ENCODE measurements around the gene NCKAP5. TPM values are rescaled to one million over a fixed set of nuclear protein-coding genes. Genes with fewer than 3 reads are reported as not detected.

Gene NCKAP5
- total and polyA plus RNA-seq, 2 experiments from 2014 or later = 2.2 to 5.5 TPM

GRCh38 chr2:133193544-133194361 lies 374.5 kb downstream of the NCKAP5 start:
- WGBS (ENCODE audit: low lambda C conversion rate, missing lambda C conversion rate) = 83% methylated on average over 7 of the region's 7 CpGs
- no peak for TF ChIP-seq EZH2 (IDR thresholded peaks at IDR 0.05; ENCODE audit: borderline replicate concordance)
- no peak for TF ChIP-seq CTCF (IDR thresholded peaks at IDR 0.05; ENCODE audit: poor library complexity)
- no peak for TF ChIP-seq EZH2phosphoT487 (IDR thresholded peaks at IDR 0.05; ENCODE audit: low read depth, severe bottlenecking, unreplicated experiment)
- no peak for DNase-seq (ENCODE audit: low spot score)

GRCh38 chr2:133192028-133192427 lies 376.2 kb downstream of the NCKAP5 start:
- WGBS (ENCODE audit: low lambda C conversion rate, missing lambda C conversion rate) = 94% methylated on average over 3 of the region's 3 CpGs
- H3K9me3 ChIP-seq (ENCODE audit: low read depth) = no peaks in the 10 kb centered on the region
- TF ChIP-seq CTCF (IDR thresholded peaks at IDR 0.05; ENCODE audit: poor library complexity) (no peak), EZH2 (IDR thresholded peaks at IDR 0.05; ENCODE audit: borderline replicate concordance) (no peak), EZH2phosphoT487 (IDR thresholded peaks at IDR 0.05; ENCODE audit: low read depth, severe bottlenecking, unreplicated experiment) (no peak)

More at GRCh38 chr2:133193544-133194361, 374.5 kb downstream of the NCKAP5 start:
- peaks cover 4% of the 10 kb centered on the region for H3K4me1 ChIP-seq (ENCODE audit: insufficient read depth)
- no peak overlapping the region for H3K27ac ChIP-seq
- H3K9me3 ChIP-seq (ENCODE audit: low read depth) = no peaks in the 10 kb centered on the region
- no peaks in the 10 kb centered on the region for H3K79me2 ChIP-seq
- H4K20me1 ChIP-seq (ENCODE audit: insufficient read depth, poor library complexity, severe bottlenecking) = no peaks in the 10 kb centered on the region
- no peaks in the 10 kb centered on the region for H3K27me3 ChIP-seq
- H3K9me2 ChIP-seq (replicated peaks; ENCODE audit: insufficient read depth) = no peaks in the 10 kb centered on the region
- H2AFZ ChIP-seq = no peak overlapping the region
- H3K4me2 ChIP-seq = peak overlapping the region; percentile 13
- H3K36me3 ChIP-seq (replicated peaks; ENCODE audit: insufficient read depth, low read depth) = no peaks in the 10 kb centered on the region
- H3K4me3 ChIP-seq = no peak overlapping the region

GRCh38 chr2:133177196-133177595 lies 391.1 kb downstream of the NCKAP5 start:
- Histone ChIP-seq H3K9me2 (replicated peaks; ENCODE audit: insufficient read depth) (no peaks in the 10 kb centered on the region), H2AFZ (no peak overlapping the region), H3K27ac (no peak overlapping the region), H3K4me1 (ENCODE audit: insufficient read depth) (no peaks in the 10 kb centered on the region), H3K36me3 (replicated peaks; ENCODE audit: insufficient read depth, low read depth) (no peaks in the 10 kb centered on the region), H3K9me3 (ENCODE audit: low read depth) (no peaks in the 10 kb centered on the region), H3K79me2 (no peaks in the 10 kb centered on the region), H3K4me2 (no peak overlapping the region), H3K4me3 (no peak overlapping the region), H4K20me1 (ENCODE audit: insufficient read depth, poor library complexity, severe bottlenecking) (no peaks in the 10 kb centered on the region), H3K27me3 (no peaks in the 10 kb centered on the region)
- TF ChIP-seq EZH2 (IDR thresholded peaks at IDR 0.05; ENCODE audit: borderline replicate concordance) (no peak), EZH2phosphoT487 (IDR thresholded peaks at IDR 0.05; ENCODE audit: low read depth, severe bottlenecking, unreplicated experiment) (no peak), CTCF (IDR thresholded peaks at IDR 0.05; ENCODE audit: poor library complexity) (no peak)
- 89% methylated on average over 4 of the region's 4 CpGs for WGBS (ENCODE audit: low lambda C conversion rate, missing lambda C conversion rate)
- no peak for DNase-seq (ENCODE audit: low spot score)

More at GRCh38 chr2:133192028-133192427, 376.2 kb downstream of the NCKAP5 start:
- Histone ChIP-seq H4K20me1 (ENCODE audit: insufficient read depth, poor library complexity, severe bottlenecking) (no peaks in the 10 kb centered on the region), H3K4me2 (no peak overlapping the region), H3K4me1 (ENCODE audit: insufficient read depth) (peaks cover 4% of the 10 kb centered on the region), H3K79me2 (no peaks in the 10 kb centered on the region), H2AFZ (no peak overlapping the region), H3K4me3 (no peak overlapping the region), H3K27me3 (no peaks in the 10 kb centered on the region), H3K27ac (no peak overlapping the region), H3K36me3 (replicated peaks; ENCODE audit: insufficient read depth, low read depth) (no peaks in the 10 kb centered on the region), H3K9me2 (replicated peaks; ENCODE audit: insufficient read depth) (no peaks in the 10 kb centered on the region)
- DNase-seq (ENCODE audit: low spot score) = no peak
